Gastrocnemius medialis (tissue), 4 donors: ENCODE measurements around the gene CIB4.

Experiments
- POLR2A ChIP-seq, 2 donors: fragments of 450-650 bp; IDR thresholded peaks; one replicate each; pipeline ENCODE4 v1.6.1; 2017; ENCODE audit warnings: antibody characterized with exemption in 2 of 2, mild to moderate bottlenecking in 2 of 2, moderate library complexity in 2 of 2
- TF ChIP-seq, protein P1 (sequence below), 5 experiments: fragments of 450-650 bp in 3 of 5; fragments of 200-600 bp in 2 of 5; sonication (generic) in 2 of 5; IDR thresholded peaks in 4 of 5; conservative IDR thresholded peaks in 1 of 5; 1 replicate in 4 of 5; 2 replicates in 1 of 5; pipeline ENCODE4 v1.5.1; 2016 to 2019; ENCODE audit warnings: antibody characterized with exemption in 5 of 5, mild to moderate bottlenecking in 3 of 5, moderate library complexity in 3 of 5

- TF ChIP-seq POLR2A (IDR thresholded peaks at IDR 0.05), result no peak
- TF ChIP-seq, protein P1, sequence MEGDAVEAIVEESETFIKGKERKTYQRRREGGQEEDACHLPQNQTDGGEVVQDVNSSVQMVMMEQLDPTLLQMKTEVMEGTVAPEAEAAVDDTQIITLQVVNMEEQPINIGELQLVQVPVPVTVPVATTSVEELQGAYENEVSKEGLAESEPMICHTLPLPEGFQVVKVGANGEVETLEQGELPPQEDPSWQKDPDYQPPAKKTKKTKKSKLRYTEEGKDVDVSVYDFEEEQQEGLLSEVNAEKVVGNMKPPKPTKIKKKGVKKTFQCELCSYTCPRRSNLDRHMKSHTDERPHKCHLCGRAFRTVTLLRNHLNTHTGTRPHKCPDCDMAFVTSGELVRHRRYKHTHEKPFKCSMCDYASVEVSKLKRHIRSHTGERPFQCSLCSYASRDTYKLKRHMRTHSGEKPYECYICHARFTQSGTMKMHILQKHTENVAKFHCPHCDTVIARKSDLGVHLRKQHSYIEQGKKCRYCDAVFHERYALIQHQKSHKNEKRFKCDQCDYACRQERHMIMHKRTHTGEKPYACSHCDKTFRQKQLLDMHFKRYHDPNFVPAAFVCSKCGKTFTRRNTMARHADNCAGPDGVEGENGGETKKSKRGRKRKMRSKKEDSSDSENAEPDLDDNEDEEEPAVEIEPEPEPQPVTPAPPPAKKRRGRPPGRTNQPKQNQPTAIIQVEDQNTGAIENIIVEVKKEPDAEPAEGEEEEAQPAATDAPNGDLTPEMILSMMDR (IDR thresholded peaks at IDR 0.05 in 4 of 5, conservative IDR thresholded peaks at IDR 0.05 in 1 of 5), result no peak
Observed at GRCh38 chr2:26630669-26631360, 10.4 kb downstream of the CIB4 start.
